ENCODE measurements around the gene EHHADH. TPM values are rescaled to one million over a fixed set of nuclear protein-coding genes. Genes with fewer than 3 reads are reported as not detected.
"Not testable (repeated sequence)": the region's sequence is repeated elsewhere in the genome, so short reads cannot be mapped to it uniquely, and the experiment has no call there.

EHHADH gene
- 2.3 and 10.2 TPM in 2 replicates for total RNA-seq (2014; rRNA removed; shearing (Covaris generic))

GRCh38 chr3:185253645-185254410 lies at the start of gene EHHADH:
Gene EHHADH (minus strand): TSS chr3:185254049. CDS start chr3:185254022, 27 bp downstream.
- peak; percentile 11 for DNase-seq (ENCODE audit: low spot score)

- not testable (repeated sequence) for DNase-seq (ENCODE audit: low spot score)
Measured at GRCh38 chr3:185299918-185300426, 46.1 kb upstream of the EHHADH start.

GRCh38 chr3:185297867-185298266 lies 44.0 kb upstream of the EHHADH start:
- no peak for DNase-seq (ENCODE audit: low spot score)

- no peak for DNase-seq (ENCODE audit: low spot score)
Measured at GRCh38 chr3:185292238-185292637, 38.4 kb upstream of the EHHADH start.

- no peak for DNase-seq (ENCODE audit: low spot score)
Measured at GRCh38 chr3:185290266-185290665, 36.4 kb upstream of the EHHADH start.

- DNase-seq (ENCODE audit: low spot score) = peak; percentile 26
Measured at GRCh38 chr3:185283374-185283935, 29.6 kb upstream of the EHHADH start.

GRCh38 chr3:185282696-185283373 lies 29.0 kb upstream of the EHHADH start:
- DNase-seq (ENCODE audit: low spot score) = peak; percentile 92

- DNase-seq (ENCODE audit: low spot score) = peak; percentile 80
Measured at GRCh38 chr3:185280572-185281365, 26.9 kb upstream of the EHHADH start.

- no peak for DNase-seq (ENCODE audit: low spot score)
Measured at GRCh38 chr3:185279587-185280138, 25.8 kb upstream of the EHHADH start.

GRCh38 chr3:185276415-185276814 lies 22.6 kb upstream of the EHHADH start:
- no peak for DNase-seq (ENCODE audit: low spot score)

GRCh38 chr3:185272033-185272432 lies 18.2 kb upstream of the EHHADH start:
- no peak for DNase-seq (ENCODE audit: low spot score)

GRCh38 chr3:185270956-185271332 lies 17.1 kb upstream of the EHHADH start:
- DNase-seq (ENCODE audit: low spot score) = no peak

GRCh38 chr3:185270262-185270955 lies 16.6 kb upstream of the EHHADH start:
- DNase-seq (ENCODE audit: low spot score) = peak; percentile 54

GRCh38 chr3:185268194-185268962 lies 14.5 kb upstream of the EHHADH start:
- no peak for DNase-seq (ENCODE audit: low spot score)

GRCh38 chr3:185267193-185267592 lies 13.3 kb upstream of the EHHADH start:
- no peak for DNase-seq (ENCODE audit: low spot score)

GRCh38 chr3:185264849-185265553 lies 11.2 kb upstream of the EHHADH start:
- DNase-seq (ENCODE audit: low spot score) = no peak

- DNase-seq (ENCODE audit: low spot score) = no peak
Measured at GRCh38 chr3:185263423-185263822, 9.6 kb upstream of the EHHADH start.

GRCh38 chr3:185257334-185257733 lies 3.5 kb upstream of the EHHADH start:
- no peak for DNase-seq (ENCODE audit: low spot score)

GRCh38 chr3:185254799-185255198 lies 950 bp upstream of the EHHADH start:
- DNase-seq (ENCODE audit: low spot score) = no peak
